HEK293T (cell line): ENCODE measurements around the gene DOCK7.

Source experiments
- ELF4 ChIP-seq: fragments of 450-650 bp; IDR thresholded peaks from 2 replicates; pipeline ENCODE4 v1.6.1; 2017; ENCODE audit warnings: antibody characterized with exemption
- FOXK2 ChIP-seq: fragments of 450-650 bp; IDR thresholded peaks from 2 replicates; pipeline ENCODE4 v1.6.1; 2016; ENCODE audit warnings: mild to moderate bottlenecking
- FOXM1 ChIP-seq: fragments of 450-650 bp; IDR thresholded peaks from 2 replicates; pipeline ENCODE4 v1.6.1; 2017; ENCODE audit warnings: mild to moderate bottlenecking, borderline replicate concordance
- HDGF ChIP-seq: fragments of 450-650 bp; IDR thresholded peaks from 2 replicates; pipeline ENCODE4 v1.6.1; 2017; ENCODE audit warnings: antibody characterized with exemption, borderline replicate concordance
- LEF1 ChIP-seq: fragments of 450-650 bp; IDR thresholded peaks from 2 replicates; pipeline ENCODE4 v1.6.1; 2017; ENCODE audit warnings: mild to moderate bottlenecking, borderline replicate concordance
- SP1 ChIP-seq: fragments of 450-650 bp; IDR thresholded peaks from 2 replicates; pipeline ENCODE4 v1.6.1; 2017
- SUZ12 ChIP-seq: fragments of 450-650 bp; IDR thresholded peaks from 2 replicates; pipeline ENCODE4 v1.6.1; 2016; ENCODE audit warnings: mild to moderate bottlenecking
- ZNF384 ChIP-seq: fragments of 450-650 bp; IDR thresholded peaks from 2 replicates; pipeline ENCODE4 v1.6.1; 2016

- no peak for TF ChIP-seq ELF4
- TF ChIP-seq SUZ12 = no peak
- TF ChIP-seq HDGF = no peak
- TF ChIP-seq LEF1 = no peak
- TF ChIP-seq SP1 = no peak
- no peak for TF ChIP-seq FOXM1
- no peak for TF ChIP-seq ZNF384
- TF ChIP-seq FOXK2 = no peak
Measured at GRCh38 chr1:62448221-62448933, 239.8 kb downstream of the DOCK7 start.
